ENCODE data around the gene ATP13A3.
"Not testable (repeated sequence)": the region's sequence is repeated elsewhere in the genome, so short reads cannot be mapped to it uniquely, and the experiment has no call there.

The ATP13A3 gene

GRCh38 chr3:194493995-194494927 is 7.5 kb upstream of the ATP13A3 start:
- intact Hi-C loops (cut with micrococcal nuclease); H3K36me3 Mint-ChIP-seq (ENCODE audit: low read depth); H3K4me3 Mint-ChIP-seq; H3K27me3 Mint-ChIP-seq; H3K27ac Mint-ChIP-seq; H3K9me3 Mint-ChIP-seq: not testable (repeated sequence)
- H3K4me1 Mint-ChIP-seq (ENCODE audit: low read depth): peaks cover 71% of the 10 kb centered on the region

- H3K4me3 Mint-ChIP-seq: peak overlapping the region; percentile 0
- H3K9me3 Mint-ChIP-seq: no peaks in the 10 kb centered on the region
- H3K27ac Mint-ChIP-seq: peak overlapping the region; percentile 16
- H3K36me3 Mint-ChIP-seq (ENCODE audit: low read depth): no peaks in the 10 kb centered on the region
- H3K27me3 Mint-ChIP-seq: no peaks in the 10 kb centered on the region
- H3K4me1 Mint-ChIP-seq (ENCODE audit: low read depth): peaks cover 76% of the 10 kb centered on the region
- intact Hi-C loops (cut with micrococcal nuclease): no loop called here
Measured at GRCh38 chr3:194492001-194492400, 5.2 kb upstream of the ATP13A3 start.

- Mint-ChIP-seq H3K4me1 (ENCODE audit: low read depth) (peaks cover 77% of the 10 kb centered on the region), H3K4me3 (peak overlapping the region; percentile 8)
Measured at GRCh38 chr3:194489736-194490612, 3.2 kb upstream of the ATP13A3 start.

DNA sequence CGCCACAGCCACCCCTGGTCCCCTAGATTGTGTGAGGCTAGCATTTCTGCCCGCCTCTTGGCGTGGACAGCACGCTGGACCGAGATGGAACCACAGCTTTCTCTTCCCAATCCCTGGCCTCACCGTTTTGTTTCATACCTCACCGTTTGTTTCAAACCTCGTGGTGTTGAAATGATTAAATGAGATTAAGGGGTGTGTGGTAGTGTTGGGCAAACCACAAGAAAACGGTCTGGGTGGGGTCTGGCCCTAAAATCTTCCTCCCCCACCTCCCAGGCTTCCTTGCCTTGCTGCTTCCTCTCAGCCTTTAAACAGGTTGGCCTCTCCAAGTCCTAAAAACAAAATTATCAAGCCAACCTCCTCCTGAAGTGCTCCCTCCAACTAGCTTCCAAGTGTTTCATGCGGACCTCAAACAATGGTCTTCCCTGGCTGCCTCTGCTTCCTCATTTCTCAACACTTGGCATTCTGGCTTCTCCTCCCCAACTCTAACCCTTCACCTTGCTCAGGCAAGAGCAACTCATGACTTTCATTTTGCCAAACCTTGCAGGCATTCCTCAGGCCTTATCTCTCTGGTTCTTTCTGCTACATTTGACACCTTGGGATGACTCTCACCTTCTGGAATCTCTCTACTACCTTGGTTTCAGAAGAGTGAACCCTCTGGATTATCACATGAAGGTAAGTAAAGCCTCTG is 1.4 kb upstream of the ATP13A3 start:
- Mint-ChIP-seq H3K4me3 (peak overlapping the region; percentile 85), H3K27ac (peak overlapping the region; percentile 92), H3K27me3 (no peaks in the 10 kb centered on the region), H3K36me3 (ENCODE audit: low read depth) (peaks cover 9% of the 10 kb centered on the region), H3K4me1 (ENCODE audit: low read depth) (peaks cover 61% of the 10 kb centered on the region), H3K9me3 (no peaks in the 10 kb centered on the region)
- intact Hi-C loops (cut with micrococcal nuclease): loop anchor here (2.0 to 5.0 kb wide), 2 partner anchors 35 to 84 kb away; no protein-coding TSS in a partner anchor

More at GRCh38 chr3:194489736-194490612, 3.2 kb upstream of the ATP13A3 start:
- H3K27ac Mint-ChIP-seq: peak overlapping the region; percentile 72
- H3K27me3 Mint-ChIP-seq: no peaks in the 10 kb centered on the region
- intact Hi-C loops (cut with micrococcal nuclease): loop anchor here (2.0 to 5.0 kb wide), 2 partner anchors 33 to 82 kb away; no protein-coding TSS in a partner anchor
- peaks cover 7% of the 10 kb centered on the region for H3K36me3 Mint-ChIP-seq (ENCODE audit: low read depth)
- H3K9me3 Mint-ChIP-seq: no peaks in the 10 kb centered on the region

DNA sequence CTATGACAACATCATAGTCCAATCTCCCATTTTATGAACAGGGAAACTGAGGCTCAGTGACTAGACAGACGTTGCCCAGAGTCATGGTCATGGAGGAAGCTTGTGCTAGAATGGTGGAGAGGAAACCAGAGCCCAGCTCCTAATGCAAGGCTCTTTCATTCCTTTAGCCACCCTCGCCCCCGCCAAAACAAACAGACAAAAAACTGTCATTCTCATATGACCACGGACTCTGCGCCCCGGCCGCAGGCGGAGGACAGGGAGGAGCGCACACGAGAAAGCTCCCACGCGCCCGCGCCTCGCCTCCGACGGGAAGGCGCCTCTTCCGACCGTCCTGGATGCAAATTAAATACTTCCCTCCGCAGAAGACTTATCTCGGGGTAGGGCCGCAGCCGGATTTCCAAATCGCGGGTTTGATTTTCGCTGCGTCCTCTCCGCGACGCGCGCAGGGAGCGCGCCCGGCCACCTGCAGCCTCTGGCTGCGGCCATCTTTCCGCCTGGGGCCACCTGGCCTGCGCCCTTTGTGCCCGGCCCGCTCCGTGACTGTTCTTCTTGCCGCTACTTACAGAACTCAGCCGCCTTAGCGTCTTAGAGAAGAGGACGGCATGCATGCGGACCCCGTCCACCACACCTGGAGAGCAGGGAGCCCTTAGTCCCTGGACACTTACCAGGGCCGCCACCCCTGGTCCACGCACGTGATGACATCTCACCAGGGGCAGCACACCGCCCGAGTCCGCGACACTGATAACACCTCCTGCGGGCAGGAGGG is 670 bp upstream of the ATP13A3 start:
- no peaks in the 10 kb centered on the region for H3K9me3 Mint-ChIP-seq
- peaks cover 16% of the 10 kb centered on the region for H3K36me3 Mint-ChIP-seq (ENCODE audit: low read depth)
- intact Hi-C loops (cut with micrococcal nuclease): loop anchor here (2.0 to 5.0 kb wide), 2 partner anchors 35 to 85 kb away; no protein-coding TSS in a partner anchor
- peak overlapping the region; percentile 85 for H3K4me3 Mint-ChIP-seq
- peaks cover 67% of the 10 kb centered on the region for H3K4me1 Mint-ChIP-seq (ENCODE audit: low read depth)
- H3K27me3 Mint-ChIP-seq: no peaks in the 10 kb centered on the region
- H3K27ac Mint-ChIP-seq: peak overlapping the region; percentile 92

GRCh38 chr3:194485881-194486539 is 792 bp downstream of the ATP13A3 start:
- no peaks in the 10 kb centered on the region for H3K27me3 Mint-ChIP-seq

DNA sequence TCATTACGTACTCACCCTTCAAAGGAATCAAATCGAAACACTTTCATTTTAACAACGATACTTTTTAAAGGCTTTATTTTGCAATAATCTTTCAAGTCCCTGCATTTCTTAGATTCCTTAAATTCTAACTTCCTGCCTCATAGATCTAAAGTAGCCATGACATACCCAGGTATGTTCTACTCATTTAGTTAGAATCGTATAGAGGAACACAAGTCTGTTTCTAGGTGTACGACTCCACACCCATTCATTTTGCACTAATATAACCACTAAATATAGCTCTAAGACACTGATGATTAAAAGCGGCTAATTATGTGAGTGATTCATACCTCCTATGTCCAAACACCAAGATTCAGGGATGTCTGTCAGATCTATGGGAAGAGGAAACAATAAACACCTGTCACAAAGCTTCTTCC is 1.3 kb downstream of the ATP13A3 start:
- H3K27me3 Mint-ChIP-seq: no peaks in the 10 kb centered on the region
- H3K4me3 Mint-ChIP-seq: peak overlapping the region; percentile 85
- peaks cover 69% of the 10 kb centered on the region for H3K4me1 Mint-ChIP-seq (ENCODE audit: low read depth)
- peaks cover 22% of the 10 kb centered on the region for H3K36me3 Mint-ChIP-seq (ENCODE audit: low read depth)
- H3K9me3 Mint-ChIP-seq: no peaks in the 10 kb centered on the region
- H3K27ac Mint-ChIP-seq: peak overlapping the region; percentile 92
- intact Hi-C loops (cut with micrococcal nuclease): loop anchor here (5.0 kb wide), 1 partner anchor 87 kb away; no protein-coding TSS in a partner anchor

More at GRCh38 chr3:194485881-194486539, 792 bp downstream of the ATP13A3 start:
- intact Hi-C loops (cut with micrococcal nuclease): loop anchor here (5.0 kb wide), 1 partner anchor 86 kb away; no protein-coding TSS in a partner anchor
- peak overlapping the region; percentile 85 for H3K4me3 Mint-ChIP-seq
- H3K4me1 Mint-ChIP-seq (ENCODE audit: low read depth): peaks cover 69% of the 10 kb centered on the region
- H3K9me3 Mint-ChIP-seq: no peaks in the 10 kb centered on the region
- H3K36me3 Mint-ChIP-seq (ENCODE audit: low read depth): peaks cover 22% of the 10 kb centered on the region
- peak overlapping the region; percentile 92 for H3K27ac Mint-ChIP-seq

DNA sequence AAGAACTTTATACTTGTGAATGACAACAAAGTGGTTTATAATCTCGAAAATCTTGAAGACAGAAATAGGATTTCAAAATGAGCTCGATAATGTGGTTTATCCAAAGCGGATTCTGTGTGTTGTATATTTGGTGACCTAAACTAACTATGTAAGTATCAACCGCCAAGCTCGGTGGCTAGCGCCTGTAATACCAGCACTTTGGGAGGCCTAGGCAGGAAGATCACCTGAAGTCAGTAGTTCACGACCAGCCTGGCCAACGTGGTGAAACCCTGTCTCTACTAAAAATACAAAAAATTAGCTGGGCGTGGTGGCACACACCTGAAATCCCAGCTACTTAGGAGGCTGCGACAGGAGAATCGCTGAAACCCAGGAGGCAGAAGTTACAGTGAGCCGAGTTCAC is 2.2 kb downstream of the ATP13A3 start:
- intact Hi-C loops (cut with micrococcal nuclease): loop anchor here (5.0 kb wide), 1 partner anchor 88 kb away; no protein-coding TSS in a partner anchor
- H3K27me3 Mint-ChIP-seq: no peaks in the 10 kb centered on the region
- peaks cover 22% of the 10 kb centered on the region for H3K36me3 Mint-ChIP-seq (ENCODE audit: low read depth)

GRCh38 chr3:194483850-194484249 is 3.0 kb downstream of the ATP13A3 start:
- Mint-ChIP-seq H3K4me3 (no peak overlapping the region), H3K36me3 (ENCODE audit: low read depth) (peaks cover 22% of the 10 kb centered on the region), H3K27ac (no peak overlapping the region), H3K4me1 (ENCODE audit: low read depth) (peaks cover 62% of the 10 kb centered on the region), H3K27me3 (no peaks in the 10 kb centered on the region), H3K9me3 (no peaks in the 10 kb centered on the region)
- intact Hi-C loops (cut with micrococcal nuclease): no loop called here

More for the DNA sequence above, 2.2 kb downstream of the ATP13A3 start:
- Mint-ChIP-seq H3K4me1 (ENCODE audit: low read depth) (peaks cover 69% of the 10 kb centered on the region), H3K9me3 (no peaks in the 10 kb centered on the region), H3K27ac (no peak overlapping the region), H3K4me3 (no peak overlapping the region)

- H3K9me3 Mint-ChIP-seq; H3K27me3 Mint-ChIP-seq; H3K4me3 Mint-ChIP-seq; intact Hi-C loops (cut with micrococcal nuclease): not testable (repeated sequence)
- H3K4me1 Mint-ChIP-seq (ENCODE audit: low read depth): peaks cover 51% of the 10 kb centered on the region
- H3K36me3 Mint-ChIP-seq (ENCODE audit: low read depth): peaks cover 22% of the 10 kb centered on the region
- peak overlapping the region; percentile 21 for H3K27ac Mint-ChIP-seq
Measured at GRCh38 chr3:194482830-194483229, 4.0 kb downstream of the ATP13A3 start.

GRCh38 chr3:194482196-194482593 is 4.6 kb downstream of the ATP13A3 start:
- peaks cover 45% of the 10 kb centered on the region for H3K4me1 Mint-ChIP-seq (ENCODE audit: low read depth)
- H3K27me3 Mint-ChIP-seq: no peaks in the 10 kb centered on the region
- H3K4me3 Mint-ChIP-seq: no peak overlapping the region
- peak overlapping the region; percentile 21 for H3K27ac Mint-ChIP-seq
- intact Hi-C loops (cut with micrococcal nuclease): no loop called here
- H3K36me3 Mint-ChIP-seq (ENCODE audit: low read depth): peaks cover 22% of the 10 kb centered on the region
- no peaks in the 10 kb centered on the region for H3K9me3 Mint-ChIP-seq

DNA sequence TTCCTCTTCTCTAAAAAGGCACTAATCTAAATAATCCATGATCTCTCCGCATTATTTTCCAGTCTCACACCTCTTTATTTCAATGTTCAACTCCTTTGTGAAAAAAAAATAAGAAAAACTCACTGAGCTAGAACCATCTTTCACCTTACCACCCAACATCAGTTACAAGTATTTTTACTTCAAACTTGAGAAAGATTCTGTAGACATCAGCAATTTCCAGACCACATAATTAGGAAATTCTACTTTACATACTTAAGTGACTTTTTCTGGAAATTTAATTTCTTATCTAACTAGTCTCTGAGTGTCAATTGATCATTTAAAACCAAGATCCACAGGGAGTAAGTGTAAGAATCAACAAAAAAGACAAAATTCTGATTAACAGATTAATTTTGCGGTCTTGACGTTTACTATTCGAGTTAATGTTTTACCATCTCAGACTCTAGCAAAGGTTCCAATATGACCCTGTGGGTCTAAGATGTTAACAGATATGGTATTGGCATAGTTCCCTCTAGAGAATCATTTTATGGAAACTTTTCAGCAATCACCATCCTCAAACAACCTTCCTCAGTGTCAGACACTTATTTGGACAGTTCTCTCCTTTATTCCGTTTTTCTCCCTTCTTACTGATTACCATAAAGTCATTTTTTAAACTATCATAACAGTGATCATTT is 5.1 kb downstream of the ATP13A3 start:
- no peaks in the 10 kb centered on the region for H3K27me3 Mint-ChIP-seq

More for the DNA sequence above, 5.1 kb downstream of the ATP13A3 start:
- peak overlapping the region; percentile 21 for H3K27ac Mint-ChIP-seq
- no peak overlapping the region for H3K4me3 Mint-ChIP-seq
- no peaks in the 10 kb centered on the region for H3K9me3 Mint-ChIP-seq
- H3K36me3 Mint-ChIP-seq (ENCODE audit: low read depth): peaks cover 22% of the 10 kb centered on the region
- peaks cover 43% of the 10 kb centered on the region for H3K4me1 Mint-ChIP-seq (ENCODE audit: low read depth)
- intact Hi-C loops (cut with micrococcal nuclease): no loop called here
